Astrocyte of the hippocampus (primary cell): ENCODE measurements around the gene HDAC4.
A peak's percentile ranks its signal among the peaks of the same experiment; 100 is the strongest.

Experiments
- DNase-seq: peaks from one replicate; pipeline ENCODE4 v3.0.0; 2011; ENCODE audit warnings: low read depth, low spot score

HDAC4 gene

GRCh38 chr2:239089884-239090283 lies 310.9 kb downstream of the HDAC4 start:
- DNase-seq = no peak

GRCh38 chr2:239087046-239087710 lies 313.6 kb downstream of the HDAC4 start:
- no peak for DNase-seq

- no peak for DNase-seq
These were observed 314.3 kb downstream of the HDAC4 start for GRCh38 chr2:239086325-239087020.

GRCh38 chr2:239085201-239085992 lies 315.4 kb downstream of the HDAC4 start:
- no peak for DNase-seq

GRCh38 chr2:239084007-239084406 lies 316.8 kb downstream of the HDAC4 start:
- no peak for DNase-seq

GRCh38 chr2:239082425-239082824 lies 318.4 kb downstream of the HDAC4 start:
- DNase-seq = no peak

GRCh38 chr2:239081622-239082021 lies 319.2 kb downstream of the HDAC4 start:
- DNase-seq = no peak

GRCh38 chr2:239081046-239081445 lies 319.8 kb downstream of the HDAC4 start:
- no peak for DNase-seq

GRCh38 chr2:239079671-239080294 lies 321.0 kb downstream of the HDAC4 start:
- DNase-seq = no peak

- no peak for DNase-seq
These were observed 322.5 kb downstream of the HDAC4 start for GRCh38 chr2:239078128-239078924.

GRCh38 chr2:239077260-239077659 lies 323.6 kb downstream of the HDAC4 start:
- DNase-seq = no peak

- DNase-seq = no peak
These were observed 324.7 kb downstream of the HDAC4 start for GRCh38 chr2:239075918-239076758.

- DNase-seq = no peak
These were observed 326.9 kb downstream of the HDAC4 start for GRCh38 chr2:239073745-239074530.

- no peak for DNase-seq
These were observed 327.6 kb downstream of the HDAC4 start for GRCh38 chr2:239073270-239073669.

GRCh38 chr2:239072786-239073185 lies 328.0 kb downstream of the HDAC4 start:
- no peak for DNase-seq

GRCh38 chr2:239070466-239070865 lies 330.4 kb downstream of the HDAC4 start:
- DNase-seq = no peak

GRCh38 chr2:239069362-239070333 lies 331.2 kb downstream of the HDAC4 start:
- peak; percentile 11 for DNase-seq

- DNase-seq = no peak
These were observed 332.4 kb downstream of the HDAC4 start for GRCh38 chr2:239068411-239068810.
